Activated CD4-positive, alpha-beta T cell treated with anti-CD3 and anti-CD28 coated beads for 4 hours (primary cell): ENCODE data around the gene INO80D.
"Not testable (repeated sequence)": the region's sequence is repeated elsewhere in the genome, so short reads cannot be mapped to it uniquely, and the experiment has no call there.

Source experiments
- DNase-seq, 2 donors: peaks; one replicate each; pipeline ENCODE4 v3.0.0-alpha.2; 2020

The INO80D gene, protein sequence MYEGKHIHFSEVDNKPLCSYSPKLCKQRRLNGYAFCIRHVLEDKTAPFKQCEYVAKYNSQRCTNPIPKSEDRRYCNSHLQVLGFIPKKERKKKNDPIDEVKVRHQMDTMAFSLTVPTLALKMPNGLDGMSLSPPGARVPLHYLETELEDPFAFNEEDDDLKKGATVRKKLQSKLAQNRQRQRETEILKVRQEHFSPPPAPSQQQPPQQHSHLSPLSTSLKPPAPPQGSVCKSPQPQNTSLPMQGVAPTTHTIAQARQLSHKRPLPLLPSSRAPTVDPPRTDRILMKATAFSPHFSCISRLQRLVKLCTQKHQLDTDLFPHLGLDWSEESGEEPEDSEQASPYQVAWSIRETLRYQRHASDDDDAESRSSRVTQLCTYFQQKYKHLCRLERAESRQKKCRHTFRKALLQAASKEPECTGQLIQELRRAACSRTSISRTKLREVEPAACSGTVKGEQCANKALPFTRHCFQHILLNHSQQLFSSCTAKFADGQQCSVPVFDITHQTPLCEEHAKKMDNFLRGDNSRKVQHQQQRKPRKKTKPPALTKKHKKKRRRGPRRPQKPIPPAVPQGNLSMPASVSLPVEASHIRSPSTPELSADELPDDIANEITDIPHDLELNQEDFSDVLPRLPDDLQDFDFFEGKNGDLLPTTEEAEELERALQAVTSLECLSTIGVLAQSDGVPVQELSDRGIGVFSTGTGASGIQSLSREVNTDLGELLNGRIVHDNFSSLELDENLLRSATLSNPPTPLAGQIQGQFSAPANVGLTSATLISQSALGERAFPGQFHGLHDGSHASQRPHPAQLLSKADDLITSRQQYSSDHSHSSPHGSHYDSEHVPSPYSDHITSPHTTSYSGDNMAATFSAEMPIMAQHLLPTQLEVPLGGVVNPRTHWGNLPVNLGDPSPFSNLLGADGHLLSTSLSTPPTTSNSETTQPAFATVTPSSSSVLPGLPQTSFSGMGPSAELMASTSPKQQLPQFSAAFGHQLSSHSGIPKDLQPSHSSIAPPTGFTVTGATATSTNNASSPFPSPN

DNA sequence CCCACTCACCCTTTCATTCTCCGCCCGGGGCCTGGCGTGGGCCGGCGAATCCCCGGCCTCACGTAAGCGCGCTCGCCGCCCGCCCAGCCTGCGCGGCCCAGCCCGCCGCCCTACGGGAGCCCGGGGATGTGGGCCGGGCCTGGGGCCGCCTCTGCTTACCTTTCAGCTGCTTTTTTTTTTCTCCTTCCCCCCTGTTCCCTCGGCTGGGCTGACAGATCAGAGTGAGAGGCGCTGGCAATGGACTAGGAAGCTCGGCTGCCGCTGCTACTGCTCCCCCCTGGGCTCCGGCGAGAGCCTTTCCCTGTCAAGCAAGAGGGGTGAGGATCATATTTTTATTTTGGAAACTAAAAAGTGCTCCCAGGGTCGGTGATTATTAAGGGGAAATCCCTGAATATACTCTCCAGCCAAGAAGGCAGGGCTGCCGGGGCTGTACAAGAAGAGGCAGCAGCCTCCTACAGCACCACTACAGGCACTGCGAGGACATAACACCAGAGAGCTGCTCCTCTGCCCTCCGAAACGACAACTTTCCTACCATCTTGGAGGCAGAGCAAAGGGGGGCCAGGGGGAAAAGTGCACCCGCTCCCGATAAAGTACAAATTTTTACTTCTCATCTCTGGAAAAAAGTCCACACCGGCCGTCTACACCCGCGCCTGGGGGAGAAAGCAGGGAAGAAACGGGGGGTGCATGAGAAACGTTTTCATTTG is at the start of gene INO80D:
TSS of gene INO80D (minus strand) at position 433 of the 704 bp plus-strand sequence. CDS start 23,158 bp downstream, outside the sequence.
- peak; percentile 73 to 82 for DNase-seq

GRCh38 chr2:206127656-206128055 is 41.7 kb upstream of the INO80D start:
- DNase-seq: no peak

DNA sequence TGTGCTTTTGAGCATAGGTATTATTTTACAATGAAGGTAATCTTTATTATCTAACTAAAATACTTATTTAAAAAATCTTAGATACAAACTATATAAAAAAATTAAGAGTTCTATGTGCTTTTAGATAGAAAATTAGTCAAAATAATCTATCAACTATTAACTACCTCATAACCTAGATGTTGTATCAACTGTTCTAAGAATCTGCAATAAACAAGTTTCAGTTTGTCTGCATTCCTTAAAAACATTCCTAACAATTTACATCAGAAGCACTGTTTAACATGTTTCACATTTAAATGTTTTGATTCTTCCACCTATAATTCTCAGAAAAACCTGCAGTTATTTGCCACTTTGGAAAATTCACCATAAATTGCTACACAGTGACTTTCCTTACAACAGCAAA is 39.9 kb upstream of the INO80D start:
- DNase-seq: no peak

GRCh38 chr2:206122569-206122968 is 36.6 kb upstream of the INO80D start:
- not testable (repeated sequence) for DNase-seq

DNA sequence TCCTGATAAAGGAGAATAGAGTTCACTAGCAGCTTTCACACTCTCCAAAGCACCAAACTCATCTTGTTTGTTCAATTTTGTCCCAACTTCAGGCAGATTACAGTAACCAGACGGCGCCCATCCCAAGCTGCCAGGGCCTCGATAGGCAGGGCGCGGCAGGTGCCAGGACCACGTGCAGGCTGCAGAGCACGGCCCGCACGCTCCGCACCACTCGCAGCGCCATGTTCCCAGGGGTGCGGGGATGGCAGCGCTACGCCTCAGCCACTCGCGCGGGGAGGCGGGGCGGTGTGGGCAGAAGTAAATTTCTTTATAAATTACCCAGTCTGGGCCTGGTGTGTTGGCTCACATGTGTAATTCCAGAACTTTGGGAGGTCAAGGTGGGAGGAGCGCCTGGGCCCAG is 30.3 kb upstream of the INO80D start:
- DNase-seq: no peak

DNA sequence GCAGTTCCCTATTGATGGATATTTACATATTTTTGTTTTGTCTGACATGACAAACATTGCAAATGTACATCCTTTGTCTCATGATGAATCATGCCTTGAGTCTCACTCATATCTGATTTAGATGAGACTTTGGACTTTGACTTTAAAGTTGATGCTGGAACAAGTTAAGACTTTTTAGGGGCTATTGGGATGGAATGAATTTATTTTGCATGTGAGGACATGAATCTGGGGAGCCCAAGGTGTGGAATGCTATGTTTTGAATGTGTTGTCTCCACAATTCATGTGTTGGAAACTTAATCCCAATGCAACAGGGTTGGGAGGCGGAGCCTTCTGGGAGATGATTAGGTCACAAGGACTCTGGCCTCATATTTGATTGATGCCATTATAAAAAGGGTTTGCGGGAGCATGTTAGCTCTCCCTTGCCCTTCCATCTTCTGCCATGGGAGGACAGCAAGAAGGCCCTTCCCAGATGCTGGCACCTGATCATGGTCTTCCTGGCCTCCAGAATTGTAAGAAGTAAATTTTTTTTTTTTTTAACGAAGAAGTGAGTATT is 29.1 kb upstream of the INO80D start:
- DNase-seq: no peak

DNA sequence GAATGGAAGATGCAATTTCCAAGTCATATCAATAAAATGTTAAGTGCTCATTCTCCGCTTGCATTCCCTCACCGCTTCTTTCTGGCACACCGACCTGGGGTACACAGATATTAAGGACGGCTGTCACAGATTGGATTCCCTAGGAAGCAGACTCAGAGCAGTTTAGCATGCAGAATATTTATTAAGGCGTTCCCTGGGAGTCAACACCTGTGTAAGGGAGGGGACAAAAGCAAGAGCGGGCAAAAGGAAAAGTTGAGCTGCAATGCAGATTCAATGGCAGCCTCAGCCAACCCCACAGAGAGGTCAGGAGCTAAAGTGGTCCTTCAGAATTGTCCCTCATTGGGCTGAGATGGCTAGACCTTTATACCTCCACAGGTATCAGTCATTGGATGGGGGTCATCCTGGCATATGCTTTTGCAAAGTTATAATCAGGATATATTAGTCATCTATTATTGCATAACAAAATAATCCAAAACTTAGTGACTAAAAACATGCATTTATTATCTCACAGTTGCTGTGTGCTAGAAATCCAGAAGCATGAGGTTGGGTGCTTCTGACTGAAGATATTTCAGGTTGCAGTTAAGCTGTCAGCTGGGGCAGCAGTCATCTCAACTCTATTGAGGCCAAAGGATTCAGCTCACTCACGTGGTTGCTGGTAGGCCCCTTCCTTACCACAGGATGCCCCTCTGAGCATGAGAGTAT is 27.0 kb upstream of the INO80D start:
- DNase-seq: no peak

DNA sequence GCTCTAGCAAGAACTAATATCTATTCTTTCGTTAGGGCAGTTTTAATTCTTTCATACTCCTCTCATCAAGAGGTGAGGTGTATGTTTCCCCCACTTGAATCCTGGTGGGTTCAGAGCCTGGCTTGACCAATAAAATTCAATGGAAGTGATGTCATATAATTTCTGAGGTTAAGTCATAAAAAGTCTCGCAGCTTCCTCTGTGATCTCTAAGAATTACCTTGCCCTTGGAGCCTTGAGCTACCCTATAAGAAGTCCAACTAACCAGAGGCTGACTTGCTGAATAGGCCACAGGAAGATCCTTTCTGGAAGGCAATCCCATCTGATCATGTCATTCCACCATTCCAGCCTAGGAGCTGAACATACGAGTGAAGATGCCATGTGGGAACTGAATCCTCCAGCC is 26.1 kb upstream of the INO80D start:
- no peak for DNase-seq

DNA sequence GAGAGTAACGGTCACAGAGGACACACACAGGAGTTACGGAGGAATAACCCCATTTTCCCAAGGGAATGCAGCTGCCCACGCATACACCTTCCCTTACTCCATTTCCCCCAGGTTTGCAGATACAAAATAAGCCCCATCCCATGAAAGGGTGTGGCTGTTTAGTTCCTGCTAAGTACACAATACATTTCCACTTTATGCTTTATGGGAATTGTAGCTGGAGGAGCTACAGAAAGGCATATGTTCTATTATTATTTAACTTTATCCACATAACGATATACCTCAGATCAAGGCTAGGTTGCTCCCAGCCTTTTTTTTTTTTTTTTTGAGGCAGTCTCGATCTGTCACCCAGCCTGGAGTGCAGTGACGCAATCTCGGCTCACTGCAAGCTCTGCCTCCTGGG is 22.7 kb upstream of the INO80D start:
- DNase-seq: no peak

GRCh38 chr2:206105541-206105940 is 19.6 kb upstream of the INO80D start:
- DNase-seq: no peak

DNA sequence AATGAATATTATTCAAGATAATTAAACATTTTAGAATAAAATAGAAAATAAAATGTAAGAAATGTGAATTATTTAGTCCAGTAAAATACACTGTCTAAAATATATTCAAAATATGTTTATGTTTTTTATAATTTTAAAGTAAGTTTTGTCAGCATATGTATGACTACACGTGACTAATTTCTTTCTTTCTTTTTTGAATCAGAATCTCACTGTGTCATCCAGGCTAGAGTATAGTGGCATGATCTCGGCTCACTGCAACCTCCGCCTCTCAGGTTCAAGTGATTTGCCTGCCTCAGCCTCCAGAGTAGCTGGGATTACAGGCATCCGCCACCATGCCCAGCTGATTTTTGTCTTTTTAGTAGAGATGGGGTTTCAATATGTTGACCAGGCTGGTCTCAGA is 19.1 kb upstream of the INO80D start:
- DNase-seq: no peak

- not testable (repeated sequence) for DNase-seq
These were observed 12.9 kb upstream of the INO80D start for GRCh38 chr2:206098872-206099271.

- DNase-seq: no peak
These were observed 12.5 kb upstream of the INO80D start for GRCh38 chr2:206098471-206098870.

DNA sequence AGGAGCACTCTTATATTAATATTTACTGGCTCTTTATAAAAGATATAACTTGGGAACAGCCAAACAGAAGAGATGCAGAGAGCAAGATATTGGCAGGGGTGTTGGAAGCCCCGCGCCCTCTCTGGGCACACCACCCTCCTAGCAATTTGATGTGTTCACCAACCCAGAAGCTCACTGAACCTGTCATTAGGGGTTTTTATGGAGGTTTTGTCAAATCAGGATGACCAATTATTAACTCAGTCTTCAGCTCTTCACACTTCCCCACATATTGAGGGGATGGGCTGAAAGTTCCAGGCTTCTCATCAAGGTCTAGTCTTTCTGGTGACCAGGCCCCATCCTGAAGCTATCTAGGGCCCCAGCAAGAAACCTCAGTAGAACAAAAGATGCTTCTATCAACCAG is 10.9 kb upstream of the INO80D start:
- DNase-seq: no peak

- DNase-seq: no peak
These were observed 9.8 kb upstream of the INO80D start for GRCh38 chr2:206095536-206096332.

DNA sequence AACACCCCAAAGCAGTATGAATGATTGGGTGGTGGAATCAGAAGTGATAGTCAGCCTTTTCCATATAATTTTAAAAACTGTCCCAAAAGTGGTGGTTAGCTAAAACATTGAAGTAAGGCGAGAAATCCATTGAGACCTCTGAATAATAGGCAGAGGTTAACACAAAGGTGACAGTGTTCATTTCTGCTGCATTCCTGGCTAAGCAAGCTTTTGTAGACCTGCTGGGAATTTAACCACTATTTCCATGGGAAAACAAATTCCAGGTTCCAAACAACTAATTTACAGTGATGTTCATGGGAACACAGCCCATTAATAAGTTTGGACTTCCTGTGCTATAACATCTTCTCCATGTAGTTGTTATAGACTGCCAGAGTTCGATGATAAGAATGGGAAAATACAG is 6.3 kb upstream of the INO80D start:
- no peak for DNase-seq

DNA sequence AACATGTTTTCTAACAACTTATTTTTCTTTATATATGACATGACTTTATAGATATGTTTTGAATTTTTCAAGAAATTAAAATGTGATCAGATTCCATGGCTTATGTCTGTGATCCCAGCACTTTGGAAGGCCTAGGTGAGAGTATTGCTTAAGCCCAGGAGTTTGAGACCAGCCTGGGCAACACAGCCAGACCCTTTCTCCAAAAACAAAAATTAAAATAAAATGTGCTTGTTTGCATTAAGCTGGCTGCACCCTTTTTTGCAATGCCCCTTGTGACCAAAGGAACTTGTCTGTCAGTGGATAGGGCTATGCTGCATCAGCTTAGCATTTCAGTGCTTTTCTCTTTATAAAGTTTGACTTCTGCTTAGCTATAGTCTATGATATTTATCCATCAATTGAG is 2.3 kb upstream of the INO80D start:
- DNase-seq: no peak

DNA sequence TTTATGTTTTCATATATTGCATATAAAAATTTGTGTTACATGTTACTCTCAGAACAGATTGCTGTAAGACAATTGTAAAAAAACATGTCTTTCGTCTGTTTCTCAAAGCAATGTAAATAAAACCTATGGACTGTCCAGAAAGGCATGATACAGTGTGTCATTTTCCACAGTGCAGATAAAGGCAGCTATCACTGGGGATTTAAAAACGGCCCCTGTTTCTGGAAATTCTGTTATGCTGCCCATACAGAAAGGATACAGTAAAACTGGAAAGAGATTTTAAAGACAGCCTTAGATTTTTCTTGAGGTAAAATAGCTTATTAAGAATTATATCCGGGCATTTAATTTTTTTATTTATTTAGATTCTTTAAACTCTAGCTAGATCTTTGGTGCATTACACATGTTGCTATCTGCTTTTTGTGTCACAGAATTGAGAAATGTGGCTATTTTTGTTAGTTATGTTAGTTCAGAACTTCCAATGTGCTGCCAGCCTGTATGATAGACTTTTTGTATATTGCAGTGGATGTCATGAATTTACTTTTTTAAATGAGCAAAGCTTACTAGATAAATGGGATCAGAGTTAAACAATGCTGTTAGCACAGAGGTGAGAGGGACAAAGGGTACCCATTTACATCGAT is 859 bp upstream of the INO80D start:
- DNase-seq: no peak

GRCh38 chr2:206084870-206085741 is 868 bp downstream of the INO80D start:
- DNase-seq: peak; percentile 26 to 43

DNA sequence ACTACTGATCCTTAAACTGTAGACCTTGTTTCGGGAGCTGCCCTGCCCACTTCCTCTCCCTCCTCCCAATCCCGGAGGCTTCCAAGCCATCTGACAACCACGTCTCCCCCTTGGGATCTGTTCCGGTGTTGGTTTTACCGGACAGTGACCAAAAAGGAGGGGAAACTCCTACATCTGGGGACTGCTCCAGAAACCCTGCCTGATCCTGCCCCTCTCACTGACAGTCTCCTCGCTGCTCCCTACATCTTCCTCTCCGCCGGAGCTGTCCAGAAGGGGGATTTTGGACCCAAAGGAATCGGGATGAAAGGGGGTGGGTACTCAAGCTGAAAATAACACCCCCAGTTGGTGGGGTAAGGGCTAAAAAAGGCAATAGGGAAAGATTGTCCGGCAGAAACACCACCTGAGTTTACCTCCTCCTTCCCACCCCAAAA is 1.5 kb downstream of the INO80D start:
- peak; percentile 9 to 21 for DNase-seq
